Measurements from ENCODE around the gene S100PBP. TPM values are rescaled to one million over a fixed set of nuclear protein-coding genes. Genes with fewer than 3 reads are reported as not detected.

S100PBP gene
- polyA plus RNA-seq, 2 donors = 4.6 to 11.4 TPM

DNA sequence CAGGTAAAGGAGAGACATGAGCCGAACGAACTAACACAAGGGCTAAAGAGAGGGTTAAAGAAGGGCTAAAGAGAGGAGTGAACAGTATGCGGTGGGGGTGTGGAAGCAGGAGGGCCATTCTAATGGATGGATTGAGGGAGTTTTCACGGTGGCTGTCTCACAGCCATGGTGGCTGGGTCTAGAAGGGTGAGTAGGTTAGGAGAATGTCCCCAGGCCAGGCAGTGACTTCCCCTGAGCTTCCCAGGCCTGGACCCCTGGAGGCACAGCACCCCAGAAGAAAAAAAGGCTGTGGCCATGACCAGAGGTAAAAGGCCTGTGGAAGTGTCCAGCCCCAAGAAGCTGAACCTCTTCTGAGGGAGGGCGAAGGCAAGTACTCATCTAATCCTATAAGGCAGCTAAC, 49.7 kb downstream of the S100PBP start:
- 90 to 93% methylated on average over 5 of the region's 5 CpGs for WGBS, 2 donors
- Histone ChIP-seq H3K9me3 (ENCODE audit: control insufficient read depth in 2 of 2, insufficient read depth in 1 of 2, low read depth in 1 of 2, low read length in 1 of 2) (no peaks in the 10 kb centered on the region), H3K27me3 (ENCODE audit: control insufficient read depth in 1 of 2, insufficient read depth in 2 of 2, low read length in 2 of 2) (peaks cover 0 to 5% of the 10 kb centered on the region in 2 donors), H3K27ac (ENCODE audit: low read depth in 2 of 2, low read length in 1 of 2) (no peak overlapping the region), H3K36me3 (ENCODE audit: control insufficient read depth in 2 of 2, insufficient read depth in 2 of 2, low read length in 1 of 2) (peaks cover 0 to 3% of the 10 kb centered on the region in 2 donors), H3K4me3 (ENCODE audit: low read depth in 1 of 2, low read length in 2 of 2) (no peak overlapping the region), H3K4me1 (ENCODE audit: control insufficient read depth in 2 of 2, insufficient read depth in 2 of 2, low read length in 1 of 2) (peaks cover 2% of the 10 kb centered on the region in 2 donors)

DNA sequence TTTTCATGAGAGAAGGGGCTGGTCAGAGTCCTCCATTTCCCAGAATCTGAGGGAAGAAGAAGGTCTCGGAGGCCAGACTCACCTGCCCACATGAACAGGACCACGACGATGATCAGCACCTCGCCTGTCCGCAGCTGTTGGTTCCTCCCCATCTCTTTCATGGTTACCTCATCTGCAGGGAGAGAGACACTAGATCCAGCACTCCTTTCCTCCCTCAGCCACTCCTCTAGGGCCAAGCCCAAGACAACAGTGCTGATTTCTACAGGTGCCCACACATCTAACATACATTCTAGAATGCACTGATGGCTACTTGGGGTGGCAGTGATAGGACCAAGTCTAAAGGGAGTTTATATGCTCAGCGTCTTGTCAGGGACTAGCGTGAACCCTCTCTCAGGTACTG, 50.2 kb downstream of the S100PBP start:
- no peak overlapping the region for H3K4me3 ChIP-seq (ENCODE audit: low read depth in 1 of 2, low read length in 2 of 2)
- H3K9me3 ChIP-seq (ENCODE audit: control insufficient read depth in 2 of 2, insufficient read depth in 1 of 2, low read depth in 1 of 2, low read length in 1 of 2) = no peaks in the 10 kb centered on the region
- 90 to 93% methylated on average over 7 of the region's 7 CpGs for WGBS, 2 donors
- peaks cover 2 to 4% of the 10 kb centered on the region in 2 donors for H3K4me1 ChIP-seq (ENCODE audit: control insufficient read depth in 2 of 2, insufficient read depth in 2 of 2, low read length in 1 of 2)
- peaks cover 0 to 3% of the 10 kb centered on the region in 2 donors for H3K36me3 ChIP-seq (ENCODE audit: control insufficient read depth in 2 of 2, insufficient read depth in 2 of 2, low read length in 1 of 2)
- peaks cover 0 to 5% of the 10 kb centered on the region in 2 donors for H3K27me3 ChIP-seq (ENCODE audit: control insufficient read depth in 1 of 2, insufficient read depth in 2 of 2, low read length in 2 of 2)
- H3K27ac ChIP-seq (ENCODE audit: low read depth in 2 of 2, low read length in 1 of 2) = no peak overlapping the region

DNA sequence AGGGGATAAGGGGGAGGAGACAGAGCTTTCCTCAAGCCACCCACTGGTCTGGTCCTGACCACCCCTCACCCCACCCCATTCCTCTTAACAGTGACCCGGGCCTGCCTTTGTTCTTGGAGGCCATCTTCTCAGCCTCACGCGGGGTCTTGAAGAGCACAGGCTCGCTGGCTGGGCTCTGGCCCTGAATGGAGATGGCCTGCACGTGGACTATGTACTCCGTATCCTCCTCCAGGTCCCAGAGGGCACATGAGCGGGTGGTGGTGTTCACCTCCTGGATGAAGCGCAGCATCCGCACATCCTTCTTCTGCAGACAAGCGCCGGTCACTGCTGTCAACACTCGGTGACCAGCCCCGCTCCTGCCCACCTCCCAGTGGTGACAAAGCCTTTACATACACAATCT, 50.6 kb downstream of the S100PBP start:
- H3K4me1 ChIP-seq (ENCODE audit: control insufficient read depth in 2 of 2, insufficient read depth in 2 of 2, low read length in 1 of 2) = peaks cover 2 to 4% of the 10 kb centered on the region in 2 donors
- no peaks in the 10 kb centered on the region for H3K9me3 ChIP-seq (ENCODE audit: control insufficient read depth in 2 of 2, insufficient read depth in 1 of 2, low read depth in 1 of 2, low read length in 1 of 2)
- WGBS, 2 donors = 93% methylated on average over 13 of the region's 13 CpGs
- peaks cover 0 to 5% of the 10 kb centered on the region in 2 donors for H3K27me3 ChIP-seq (ENCODE audit: control insufficient read depth in 1 of 2, insufficient read depth in 2 of 2, low read length in 2 of 2)
- H3K4me3 ChIP-seq (ENCODE audit: low read depth in 1 of 2, low read length in 2 of 2) = no peak overlapping the region
- no peak overlapping the region for H3K27ac ChIP-seq (ENCODE audit: low read depth in 2 of 2, low read length in 1 of 2)
- peaks cover 0 to 2% of the 10 kb centered on the region in 2 donors for H3K36me3 ChIP-seq (ENCODE audit: control insufficient read depth in 2 of 2, insufficient read depth in 2 of 2, low read length in 1 of 2)

DNA sequence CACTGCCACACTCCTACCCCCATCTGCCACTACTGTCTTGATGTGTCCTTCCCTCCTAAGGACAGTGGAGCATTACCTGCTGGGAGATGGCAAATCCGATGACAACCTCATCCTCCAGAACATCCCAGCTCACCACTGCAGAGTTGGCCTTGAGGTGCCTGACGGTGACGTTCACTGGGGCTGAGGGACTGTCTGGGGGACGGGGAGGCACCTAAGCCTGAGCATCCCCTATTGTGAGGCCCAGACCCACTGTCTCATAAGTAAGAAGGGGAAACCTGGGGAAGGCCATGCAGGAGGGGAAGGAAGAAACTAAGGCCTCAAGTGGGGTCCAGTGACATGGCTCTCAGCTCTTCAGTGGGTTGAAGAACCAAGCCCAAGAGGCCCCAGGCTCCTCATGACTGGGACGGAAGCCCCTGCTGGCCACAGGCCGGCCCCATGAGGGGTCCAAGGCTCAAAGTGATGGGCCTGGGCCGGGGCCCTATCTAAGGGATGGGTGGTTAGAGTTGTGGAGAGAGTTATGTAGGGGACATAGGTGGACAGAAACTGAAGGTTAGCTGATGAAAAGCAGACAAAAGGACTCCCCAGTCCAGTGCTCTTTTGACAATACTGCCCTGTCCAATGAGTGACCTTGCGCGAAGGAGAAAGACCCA, 51.5 kb downstream of the S100PBP start:
- 90 to 95% methylated on average over 9 of the region's 9 CpGs for WGBS, 2 donors

DNA sequence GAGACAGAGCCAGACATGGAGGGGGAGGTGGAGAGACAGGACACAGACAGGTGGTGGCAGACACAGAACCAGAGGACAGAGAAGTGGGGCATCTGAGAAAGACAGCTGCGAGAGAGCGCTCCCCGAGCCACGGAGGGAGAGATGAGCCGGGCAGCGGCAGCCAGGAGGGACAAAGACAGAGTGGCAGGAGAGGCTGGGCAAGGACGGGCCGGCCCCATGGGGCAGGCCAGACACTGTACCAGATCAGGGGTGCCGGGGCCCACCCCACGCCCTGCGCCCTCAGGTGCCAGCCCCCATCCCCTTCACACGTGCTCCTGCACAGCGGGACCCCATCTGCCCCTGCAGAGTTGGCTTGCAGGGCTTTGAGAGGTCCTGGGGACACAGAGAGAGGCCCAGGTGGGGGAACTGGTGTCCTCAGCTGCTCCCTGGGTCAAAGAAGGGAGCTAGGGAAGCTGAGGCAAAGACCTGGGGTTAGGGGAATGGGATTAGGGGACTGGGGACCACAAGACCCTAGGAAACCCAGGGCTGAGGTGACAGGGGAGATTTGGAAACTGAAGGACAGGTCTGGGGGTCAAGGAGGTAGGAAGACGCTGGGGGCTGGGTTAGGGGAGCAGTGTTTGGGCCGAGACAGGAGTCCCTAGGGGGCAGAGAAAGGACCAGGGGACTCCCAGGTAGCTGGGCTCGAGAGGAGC, 52.6 kb downstream of the S100PBP start:
- H3K4me3 ChIP-seq (ENCODE audit: low read depth in 1 of 2, low read length in 2 of 2) = peak overlapping the region in 1 of 2 donors; percentile 59
- H3K27ac ChIP-seq (ENCODE audit: low read depth in 2 of 2, low read length in 1 of 2) = no peak overlapping the region
- H3K4me1 ChIP-seq (ENCODE audit: control insufficient read depth in 2 of 2, insufficient read depth in 2 of 2, low read length in 1 of 2) = peaks cover 2 to 4% of the 10 kb centered on the region in 2 donors
- 62 to 63% methylated on average over 12 to 16 of the region's 16 CpGs for WGBS, 2 donors
- H3K27me3 ChIP-seq (ENCODE audit: control insufficient read depth in 1 of 2, insufficient read depth in 2 of 2, low read length in 2 of 2) = peaks cover 0 to 5% of the 10 kb centered on the region in 2 donors
- H3K36me3 ChIP-seq (ENCODE audit: control insufficient read depth in 2 of 2, insufficient read depth in 2 of 2, low read length in 1 of 2) = no peaks in the 10 kb centered on the region
- no peaks in the 10 kb centered on the region for H3K9me3 ChIP-seq (ENCODE audit: control insufficient read depth in 2 of 2, insufficient read depth in 1 of 2, low read depth in 1 of 2, low read length in 1 of 2)

More for the DNA sequence above, 51.5 kb downstream of the S100PBP start:
- Histone ChIP-seq H3K27me3 (ENCODE audit: control insufficient read depth in 1 of 2, insufficient read depth in 2 of 2, low read length in 2 of 2) (peaks cover 0 to 5% of the 10 kb centered on the region in 2 donors), H3K27ac (ENCODE audit: low read depth in 2 of 2, low read length in 1 of 2) (no peak overlapping the region), H3K9me3 (ENCODE audit: control insufficient read depth in 2 of 2, insufficient read depth in 1 of 2, low read depth in 1 of 2, low read length in 1 of 2) (no peaks in the 10 kb centered on the region), H3K36me3 (ENCODE audit: control insufficient read depth in 2 of 2, insufficient read depth in 2 of 2, low read length in 1 of 2) (no peaks in the 10 kb centered on the region), H3K4me1 (ENCODE audit: control insufficient read depth in 2 of 2, insufficient read depth in 2 of 2, low read length in 1 of 2) (peaks cover 2 to 4% of the 10 kb centered on the region in 2 donors), H3K4me3 (ENCODE audit: low read depth in 1 of 2, low read length in 2 of 2) (no peak overlapping the region)

DNA sequence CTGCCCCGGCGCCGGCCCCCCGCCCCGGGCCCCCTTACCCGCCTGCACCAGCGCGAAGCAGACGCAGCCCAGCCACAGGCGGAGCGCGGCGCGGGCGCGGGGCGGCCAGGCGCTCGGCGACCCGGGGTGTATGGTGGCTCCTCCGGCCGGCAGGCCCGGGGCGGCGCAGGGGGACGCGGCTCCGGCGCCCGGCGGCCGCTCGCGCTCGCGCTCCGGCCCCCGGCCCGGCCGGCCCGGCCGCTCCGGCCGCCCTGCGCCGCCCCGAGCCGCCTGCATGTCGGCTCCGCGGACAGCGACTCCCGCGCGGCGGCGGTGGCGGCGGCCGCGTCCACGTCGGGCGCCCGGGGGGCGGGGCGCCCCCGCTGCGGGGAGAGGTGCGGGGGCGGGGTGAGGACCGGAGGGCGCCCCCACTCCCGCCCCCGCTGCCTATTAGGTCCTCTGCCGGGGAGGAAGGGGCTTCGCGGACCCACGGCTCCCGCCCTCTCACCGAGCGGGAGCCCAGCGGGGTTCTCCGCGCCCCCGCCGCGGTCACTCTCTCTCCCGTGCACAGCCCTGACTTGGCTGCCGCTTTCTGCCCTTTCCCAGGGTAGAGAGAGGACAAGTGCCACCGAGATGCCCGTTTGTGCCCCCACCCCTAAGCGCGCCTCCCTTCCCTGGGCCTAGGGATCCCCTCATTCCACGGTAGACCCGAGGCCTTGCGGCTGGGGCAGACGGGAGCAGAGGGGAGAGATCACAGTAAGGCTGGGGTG, 53.3 kb downstream of the S100PBP start, which contains the start of gene FNDC5:
FNDC5 (minus strand) TSS at position 298 of the 749 bp plus-strand sequence.
- H3K4me1 ChIP-seq (ENCODE audit: control insufficient read depth in 2 of 2, insufficient read depth in 2 of 2, low read length in 1 of 2) = peaks cover 2 to 4% of the 10 kb centered on the region in 2 donors
- H3K27me3 ChIP-seq (ENCODE audit: control insufficient read depth in 1 of 2, insufficient read depth in 2 of 2, low read length in 2 of 2) = peaks cover 0 to 7% of the 10 kb centered on the region in 2 donors
- H3K9me3 ChIP-seq (ENCODE audit: control insufficient read depth in 2 of 2, insufficient read depth in 1 of 2, low read depth in 1 of 2, low read length in 1 of 2) = no peaks in the 10 kb centered on the region
- 2% methylated on average over 35 to 99 of the region's 99 CpGs for WGBS, 2 donors
- H3K36me3 ChIP-seq (ENCODE audit: control insufficient read depth in 2 of 2, insufficient read depth in 2 of 2, low read length in 1 of 2) = no peaks in the 10 kb centered on the region
- peak within 1 kb of the TSS in 1 of 2 donors; percentile 59 for H3K4me3 ChIP-seq (ENCODE audit: low read depth in 1 of 2, low read length in 2 of 2)
- no peak within 1 kb of the TSS for H3K27ac ChIP-seq (ENCODE audit: low read depth in 2 of 2, low read length in 1 of 2)

DNA sequence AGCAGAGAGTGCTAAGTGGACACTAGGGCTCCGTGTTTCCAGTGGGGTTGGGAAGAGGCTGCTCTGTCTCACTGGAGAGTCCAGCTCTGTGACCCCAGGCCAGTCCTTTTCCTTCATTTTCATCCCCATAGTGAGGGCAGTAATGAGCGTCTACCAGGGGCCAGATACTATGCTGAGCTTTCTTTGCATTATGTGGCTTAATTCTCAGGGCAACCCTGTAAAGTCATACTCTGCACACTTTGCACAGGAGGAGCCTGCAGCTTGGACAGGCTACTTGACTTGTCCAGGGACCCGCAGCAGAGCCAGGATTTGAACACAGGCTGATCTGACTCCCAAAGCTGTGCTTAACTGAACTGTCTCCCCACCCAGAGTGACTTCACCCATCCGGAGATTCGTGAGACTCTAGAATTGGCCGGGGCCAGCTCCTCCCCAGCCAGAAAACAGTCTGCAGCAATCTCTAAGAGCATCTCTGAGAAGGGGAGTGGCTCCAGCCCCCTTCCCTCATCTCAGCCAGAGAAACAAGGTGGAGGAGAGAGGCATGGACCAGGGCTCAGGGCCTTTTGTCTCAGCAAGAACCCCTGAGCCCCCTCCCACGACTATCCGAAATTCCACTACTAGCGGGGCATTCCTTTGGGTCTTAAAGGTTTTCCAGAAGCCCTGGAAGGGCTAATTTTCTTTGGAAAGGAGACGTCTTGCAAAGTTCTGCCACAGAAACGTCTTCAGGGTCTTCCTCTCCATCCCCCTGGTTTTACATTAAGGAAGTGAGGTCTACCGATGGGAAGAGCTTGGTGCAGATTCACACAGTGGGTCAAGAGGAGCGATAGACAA, 54.1 kb downstream of the S100PBP start:
- peaks cover 0 to 7% of the 10 kb centered on the region in 2 donors for H3K27me3 ChIP-seq (ENCODE audit: control insufficient read depth in 1 of 2, insufficient read depth in 2 of 2, low read length in 2 of 2)
- H3K4me3 ChIP-seq (ENCODE audit: low read depth in 1 of 2, low read length in 2 of 2) = peak overlapping the region in 1 of 2 donors; percentile 59
- no peaks in the 10 kb centered on the region for H3K36me3 ChIP-seq (ENCODE audit: control insufficient read depth in 2 of 2, insufficient read depth in 2 of 2, low read length in 1 of 2)
- WGBS, 2 donors = 50 to 52% methylated on average over 13 of the region's 13 CpGs
- H3K9me3 ChIP-seq (ENCODE audit: control insufficient read depth in 2 of 2, insufficient read depth in 1 of 2, low read depth in 1 of 2, low read length in 1 of 2) = no peaks in the 10 kb centered on the region
- H3K27ac ChIP-seq (ENCODE audit: low read depth in 2 of 2, low read length in 1 of 2) = no peak overlapping the region
- peaks cover 2 to 4% of the 10 kb centered on the region in 2 donors for H3K4me1 ChIP-seq (ENCODE audit: control insufficient read depth in 2 of 2, insufficient read depth in 2 of 2, low read length in 1 of 2)

DNA sequence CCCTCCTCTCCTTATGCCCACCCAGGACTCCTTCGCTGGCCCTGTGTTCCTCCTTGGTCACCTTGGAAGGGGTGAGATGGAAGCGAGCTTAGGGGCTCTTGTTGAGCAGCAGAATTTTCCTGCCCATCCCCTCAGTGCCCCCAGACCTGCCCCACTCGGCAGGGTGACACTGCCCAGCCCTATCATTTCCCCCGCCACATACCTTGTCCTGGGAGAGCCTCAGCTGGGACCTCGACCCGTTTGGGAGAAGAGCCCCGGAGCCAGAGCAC, 54.7 kb downstream of the S100PBP start:
- 55 to 56% methylated on average over 7 of the region's 7 CpGs for WGBS, 2 donors

DNA sequence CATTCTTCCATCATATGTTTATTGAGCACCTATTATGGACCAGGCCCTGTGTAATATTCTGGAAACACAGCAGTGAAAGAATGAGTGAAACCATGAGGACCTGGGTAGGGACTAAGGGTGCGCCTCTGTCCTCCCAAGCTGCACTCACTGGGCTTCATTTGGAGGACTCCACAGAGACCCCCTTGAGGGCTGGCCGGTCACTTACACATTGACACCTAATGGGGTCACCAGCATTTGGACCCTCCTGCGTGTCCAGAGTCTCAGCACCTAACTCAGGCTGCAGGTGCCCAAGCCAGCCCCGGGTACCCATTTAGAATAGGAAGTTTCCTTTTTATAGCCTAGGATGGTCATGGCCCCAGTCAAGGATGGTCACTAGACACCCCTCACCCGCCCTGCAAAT, 56.0 kb downstream of the S100PBP start:
- no peak overlapping the region for H3K27ac ChIP-seq (ENCODE audit: low read depth in 2 of 2, low read length in 1 of 2)
- H3K4me3 ChIP-seq (ENCODE audit: low read depth in 1 of 2, low read length in 2 of 2) = no peak overlapping the region
- peaks cover 0 to 7% of the 10 kb centered on the region in 2 donors for H3K27me3 ChIP-seq (ENCODE audit: control insufficient read depth in 1 of 2, insufficient read depth in 2 of 2, low read length in 2 of 2)
- no peaks in the 10 kb centered on the region for H3K36me3 ChIP-seq (ENCODE audit: control insufficient read depth in 2 of 2, insufficient read depth in 2 of 2, low read length in 1 of 2)
- 79 to 82% methylated on average over 5 of the region's 5 CpGs for WGBS, 2 donors
- H3K4me1 ChIP-seq (ENCODE audit: control insufficient read depth in 2 of 2, insufficient read depth in 2 of 2, low read length in 1 of 2) = peaks cover 2 to 4% of the 10 kb centered on the region in 2 donors
- H3K9me3 ChIP-seq (ENCODE audit: control insufficient read depth in 2 of 2, insufficient read depth in 1 of 2, low read depth in 1 of 2, low read length in 1 of 2) = no peaks in the 10 kb centered on the region

More for the DNA sequence above, 54.7 kb downstream of the S100PBP start:
- peaks cover 0 to 7% of the 10 kb centered on the region in 2 donors for H3K27me3 ChIP-seq (ENCODE audit: control insufficient read depth in 1 of 2, insufficient read depth in 2 of 2, low read length in 2 of 2)
- no peaks in the 10 kb centered on the region for H3K36me3 ChIP-seq (ENCODE audit: control insufficient read depth in 2 of 2, insufficient read depth in 2 of 2, low read length in 1 of 2)
- H3K4me1 ChIP-seq (ENCODE audit: control insufficient read depth in 2 of 2, insufficient read depth in 2 of 2, low read length in 1 of 2) = peaks cover 2 to 4% of the 10 kb centered on the region in 2 donors
- no peak overlapping the region for H3K4me3 ChIP-seq (ENCODE audit: low read depth in 1 of 2, low read length in 2 of 2)
- no peak overlapping the region for H3K27ac ChIP-seq (ENCODE audit: low read depth in 2 of 2, low read length in 1 of 2)
- no peaks in the 10 kb centered on the region for H3K9me3 ChIP-seq (ENCODE audit: control insufficient read depth in 2 of 2, insufficient read depth in 1 of 2, low read depth in 1 of 2, low read length in 1 of 2)
